GM23248 (cell line): ENCODE results near the gene DPP6.

ENCODE experiments used
- EZH2 ChIP-seq: fragments of 200-600 bp; sonication (generic); IDR thresholded peaks from 2 replicates; pipeline ENCODE4 v1.6.1; 2018; ENCODE audit warnings: antibody characterized with exemption, mild to moderate bottlenecking; ENCODE audit not compliant: insufficient read depth, poor library complexity, severe bottlenecking
- EZH2phosphoT487 ChIP-seq: fragments of 200-600 bp; sonication (generic); IDR thresholded peaks from 2 replicates; pipeline ENCODE4 v1.6.1; 2018; ENCODE audit warnings: antibody characterized with exemption, moderate library complexity, mild to moderate bottlenecking, low read depth; ENCODE audit not compliant: insufficient read depth

- no peak for TF ChIP-seq EZH2
- no peak for TF ChIP-seq EZH2phosphoT487
Observed at GRCh38 chr7:154649434-154649833, 597.2 kb downstream of the DPP6 start.
